Neural cell (in vitro differentiated cells): ENCODE measurements around the gene FANCC.

ENCODE experiments used
- CTCF ChIP-seq: fragments of 450-650 bp; IDR thresholded peaks from 2 replicates; pipeline ENCODE4 v1.5.1; 2014; ENCODE audit warnings: antibody characterized with exemption, mild to moderate bottlenecking, moderate library complexity; ENCODE audit not compliant: poor library complexity, severe bottlenecking
- EP300 ChIP-seq: fragments of 450-650 bp; conservative IDR thresholded peaks from 2 replicates; pipeline ENCODE4 v1.6.1; 2014; ENCODE audit warnings: antibody characterized with exemption, mild to moderate bottlenecking, moderate library complexity; ENCODE audit not compliant: poor library complexity, severe bottlenecking
- EZH2 ChIP-seq: fragments of 200-600, 300-800 bp; shearing (Covaris generic), sonication (generic); IDR thresholded peaks from 2 replicates; pipeline ENCODE4 v1.6.1; 2014; ENCODE audit warnings: antibody characterized with exemption, low read length, borderline replicate concordance, mild to moderate bottlenecking; ENCODE audit not compliant: insufficient read depth, poor library complexity, severe bottlenecking
- MXI1 ChIP-seq: fragments of 450-650 bp; conservative IDR thresholded peaks from 2 replicates; pipeline ENCODE4 v1.6.1; 2014; ENCODE audit warnings: antibody characterized with exemption, mild to moderate bottlenecking; ENCODE audit not compliant: poor library complexity, severe bottlenecking
- POLR2AphosphoS5 ChIP-seq: IDR thresholded peaks from 2 replicates; pipeline ENCODE4 v1.6.1; 2012
- RAD21 ChIP-seq: fragments of 450-650 bp; conservative IDR thresholded peaks from 2 replicates; pipeline ENCODE4 v1.6.1; 2014; ENCODE audit warnings: antibody characterized with exemption, mild to moderate bottlenecking, moderate library complexity
- REST ChIP-seq: IDR thresholded peaks from 2 replicates; pipeline ENCODE4 v1.6.1; 2012; ENCODE audit warnings: borderline replicate concordance
- SMC3 ChIP-seq: fragments of 450-650 bp; conservative IDR thresholded peaks from 2 replicates; pipeline ENCODE4 v1.6.1; 2014; ENCODE audit warnings: antibody characterized with exemption, mild to moderate bottlenecking, moderate library complexity; ENCODE audit not compliant: poor library complexity
- TAF1 ChIP-seq: IDR thresholded peaks from 2 replicates; pipeline ENCODE4 v1.6.1; 2012; ENCODE audit warnings: low read depth

- TF ChIP-seq CTCF (no peak), EP300 (no peak), EZH2 (no peak), MXI1 (no peak), REST (no peak), TAF1 (no peak), SMC3 (no peak), POLR2AphosphoS5 (no peak), RAD21 (no peak)
These were observed 113.2 kb downstream of the FANCC start for GRCh38 chr9:95204310-95204709.
